OCI-LY7 (cell line): ENCODE results near the gene ARMC9. TPM values are rescaled to one million over a fixed set of nuclear protein-coding genes. Genes with fewer than 3 reads are reported as not detected.

Experiments
- BruUV-seq: library from RNA; stranded (reverse); fragments of 400-500 nt; replicated peaks from 2 replicates; lab custom pipeline; 2021; lab: Mats Ljungman, UMichigan
- CTCF ChIA-PET: fragments of 300-600 bp; sonication (Branson Sonifier 250); formaldehyde crosslinking; loops from one replicate; lab custom pipeline; 2022; ENCODE audit warnings: antibody characterized with exemption; ENCODE audit not compliant: unreplicated experiment; lab: Charles Lee
- POLR2A ChIA-PET: fragments of 300-600 bp; sonication (Branson Sonifier 250); formaldehyde crosslinking; loops from one replicate; lab custom pipeline; 2022; ENCODE audit warnings: antibody characterized with exemption; lab: Charles Lee
- DNase-seq: peaks from one replicate; pipeline ENCODE4 v3.0.0-alpha.2; 2015; ENCODE audit warnings: low spot score
- H2AFZ ChIP-seq: fragments of 200-600 bp; sonication (generic), shearing (Covaris generic); 2 replicates; pipeline ENCODE4 v1.6.1; 2014; ENCODE audit warnings: mild to moderate bottlenecking, antibody characterized with exemption, low read length, moderate library complexity
- H3K27ac ChIP-seq: fragments of 200-600 bp; sonication (generic); 2 replicates; pipeline ENCODE4 v1.5.1; 2014; ENCODE audit warnings: mixed run types, low read depth, mild to moderate bottlenecking, moderate library complexity, low read length, inconsistent platforms; ENCODE audit not compliant: poor library complexity, severe bottlenecking
- H3K36me3 ChIP-seq: fragments of 200-600 bp; sonication (generic); 2 replicates; pipeline ENCODE4 v1.6.1; 2014; ENCODE audit warnings: mild to moderate bottlenecking, antibody characterized with exemption, low read length, moderate library complexity, mixed read lengths; ENCODE audit not compliant: insufficient read depth
- H3K4me1 ChIP-seq: fragments of 200-600 bp; sonication (generic); 2 replicates; pipeline ENCODE4 v1.5.1; 2014; ENCODE audit warnings: mild to moderate bottlenecking, low read length; ENCODE audit not compliant: insufficient read depth, poor library complexity, severe bottlenecking
- H3K4me2 ChIP-seq: fragments of 200-600 bp; sonication (generic); 2 replicates; pipeline ENCODE4 v1.6.1; 2014; ENCODE audit warnings: mild to moderate bottlenecking, low read length
- H3K4me3 ChIP-seq: fragments of 200-600 bp; sonication (generic); 2 replicates; pipeline ENCODE4 v1.5.1; 2014; ENCODE audit warnings: mild to moderate bottlenecking, low read depth, low read length; ENCODE audit not compliant: poor library complexity, severe bottlenecking
- H3K79me2 ChIP-seq: fragments of 200-600 bp; sonication (generic); 2 replicates; pipeline ENCODE4 v1.6.1; 2016; ENCODE audit warnings: low read depth, mild to moderate bottlenecking, low read length, moderate library complexity, mixed read lengths; ENCODE audit not compliant: insufficient read depth
- H3K9me2 ChIP-seq: fragments of 200-600 bp; sonication (generic); 2 replicates; pipeline ENCODE4 v1.6.1; 2016; ENCODE audit warnings: mild to moderate bottlenecking, low read length, mixed read lengths; ENCODE audit not compliant: insufficient read depth
- H3K9me3 ChIP-seq: fragments of 200-600 bp; sonication (generic); 2 replicates; pipeline ENCODE4 v1.6.1; 2014; ENCODE audit warnings: mild to moderate bottlenecking, mixed run types, low read length, mixed read lengths
- H4K20me1 ChIP-seq: fragments of 200-600 bp; sonication (generic); 2 replicates; pipeline ENCODE4 v1.6.1; 2014; ENCODE audit warnings: mild to moderate bottlenecking, antibody characterized with exemption, low read length, moderate library complexity, mixed read lengths; ENCODE audit not compliant: insufficient read depth
- CTCF ChIP-seq: fragments of 200-600 bp; sonication (generic); conservative IDR thresholded peaks from 2 replicates; pipeline ENCODE4 v1.5.1; 2014; ENCODE audit warnings: mild to moderate bottlenecking, antibody characterized with exemption, low read length, moderate library complexity, mixed read lengths
- EZH2phosphoT487 ChIP-seq: fragments of 200-600 bp; sonication (generic); IDR thresholded peaks from 2 replicates; pipeline ENCODE4 v1.6.1; 2018; ENCODE audit warnings: low read depth, borderline replicate concordance, mild to moderate bottlenecking, mixed run types, antibody characterized with exemption, low read length, moderate library complexity, mixed read lengths
- intact Hi-C: fragments of 100-400 bp; cut with micrococcal nuclease; formaldehyde crosslinking; loops from one replicate; pipeline ENCODE4 v1.10.0; 2022; ENCODE audit not compliant: unreplicated experiment
- total RNA-seq, 2 experiments: library from RNA; depleted of rRNA in 1 of 2; stranded (reverse); fragments of >200 nt in 1 of 2; shearing (Covaris generic) in 1 of 2; gene quantifications; 2 replicates each; pipeline ENCODE4 v1.2.3, GENCODE V29; 2014 to 2022

ARMC9 gene
- total RNA-seq, 2 experiments from 2014 or later, result 6.6 to 12.2 TPM

GRCh38 chr2:231170055-231170454 lies 28.4 kb upstream of the ARMC9 start:
- H3K9me2 ChIP-seq, result no peaks in the 10 kb centered on the region
- no peak for TF ChIP-seq EZH2phosphoT487
- no peak for TF ChIP-seq CTCF
- H3K79me2 ChIP-seq, result no peaks in the 10 kb centered on the region
- H3K27ac ChIP-seq, result no peak overlapping the region
- DNase-seq, result no peak
- CTCF ChIA-PET, result no interaction called here
- no peaks in the 10 kb centered on the region for H4K20me1 ChIP-seq
- POLR2A ChIA-PET, result no interaction called here
- H3K4me3 ChIP-seq, result no peak overlapping the region
- no peaks in the 10 kb centered on the region for H3K9me3 ChIP-seq
- BruUV-seq, result no TSS peak
- H3K4me2 ChIP-seq, result no peak overlapping the region
- peaks cover 95% of the 10 kb centered on the region for H3K36me3 ChIP-seq
- intact Hi-C loops, result no loop called here
- H2AFZ ChIP-seq, result no peak overlapping the region
- peaks cover 5% of the 10 kb centered on the region for H3K4me1 ChIP-seq

GRCh38 chr2:231172025-231172424 lies 26.4 kb upstream of the ARMC9 start:
- H2AFZ ChIP-seq, result no peak overlapping the region
- H3K9me3 ChIP-seq, result no peaks in the 10 kb centered on the region
- no peak overlapping the region for H3K27ac ChIP-seq
- H3K4me3 ChIP-seq, result no peak overlapping the region
- no peak for DNase-seq
- H3K36me3 ChIP-seq, result peaks cover 78% of the 10 kb centered on the region
- no peak overlapping the region for H3K4me2 ChIP-seq
- H4K20me1 ChIP-seq, result no peaks in the 10 kb centered on the region
- no TSS peak for BruUV-seq
- H3K79me2 ChIP-seq, result no peaks in the 10 kb centered on the region
- ChIA-PET CTCF (no interaction called here), POLR2A (interaction anchor here (0.5 to 0.9 kb wide), 2 partner anchors 9 to 21 kb away, joined by 3 to 5 read pairs; no protein-coding TSS in a partner anchor)
- TF ChIP-seq CTCF (no peak), EZH2phosphoT487 (no peak)
- no peaks in the 10 kb centered on the region for H3K9me2 ChIP-seq
- H3K4me1 ChIP-seq, result peaks cover 5% of the 10 kb centered on the region
- intact Hi-C loops, result no loop called here

- H3K79me2 ChIP-seq, result no peaks in the 10 kb centered on the region
- CTCF ChIA-PET, result no interaction called here
- H3K9me2 ChIP-seq, result no peaks in the 10 kb centered on the region
- peaks cover 59% of the 10 kb centered on the region for H3K36me3 ChIP-seq
- H3K4me3 ChIP-seq, result no peak overlapping the region
- H3K9me3 ChIP-seq, result no peaks in the 10 kb centered on the region
- BruUV-seq, result no TSS peak
- no peak overlapping the region for H3K4me2 ChIP-seq
- TF ChIP-seq CTCF (no peak), EZH2phosphoT487 (no peak)
- H2AFZ ChIP-seq, result no peak overlapping the region
- H3K27ac ChIP-seq, result no peak overlapping the region
- intact Hi-C loops, result no loop called here
- DNase-seq, result no peak
- no peaks in the 10 kb centered on the region for H4K20me1 ChIP-seq
- H3K4me1 ChIP-seq, result peaks cover 7% of the 10 kb centered on the region
- POLR2A ChIA-PET, result no interaction called here
Measured at GRCh38 chr2:231174211-231174651, 24.2 kb upstream of the ARMC9 start.
